ENCODE measurements around the gene DOCK9. TPM values are rescaled to one million over a fixed set of nuclear protein-coding genes. Genes with fewer than 3 reads are reported as not detected.

DOCK9 gene
- total RNA-seq, 4 donors from 2014 or later, result 31.4 to 46.7 (median 45.6) TPM

- TF ChIP-seq CTCF (IDR thresholded peaks at IDR 0.05 in 4 of 5, conservative IDR thresholded peaks at IDR 0.05 in 1 of 5) (no peak), POLR2A (IDR thresholded peaks at IDR 0.05) (no peak)
- Histone ChIP-seq H3K9me3 (no peaks in the 10 kb centered on the region), H3K4me3 (no peak overlapping the region), H3K27me3 (no peaks in the 10 kb centered on the region), H3K4me1 (peaks cover 11 to 25% of the 10 kb centered on the region in 2 donors), H3K27ac (no peak overlapping the region), H3K36me3 (peaks cover 0 to 19% of the 10 kb centered on the region in 2 donors)
- intact Hi-C loops (cut with DNase I; ENCODE audit: low total_unique reads), result no loop called here
- in situ Hi-C loops (cut with MboI; ENCODE audit: low sequenced_read_pairs in 4 of 4), result no loop called here
- no peak for DNase-seq
- ATAC-seq, result no peak
Observed at GRCh38 chr13:98860491-98860890, 117.4 kb downstream of the DOCK9 start.

GRCh38 chr13:98858191-98858590, 119.7 kb downstream of the DOCK9 start:
- in situ Hi-C loops (cut with MboI; ENCODE audit: low sequenced_read_pairs in 4 of 4), result no loop called here
- Histone ChIP-seq H3K36me3 (peaks cover 0 to 30% of the 10 kb centered on the region in 2 donors), H3K27ac (peak overlapping the region; percentile 25 to 68 (median 46))

GRCh38 chr13:98856983-98857382, 120.9 kb downstream of the DOCK9 start:
- ATAC-seq (peak; percentile 60 to 71), DNase-seq (peak; percentile 27 to 36)
- Histone ChIP-seq H3K4me3 (no peak overlapping the region), H3K4me1 (peaks cover 11 to 35% of the 10 kb centered on the region in 2 donors), H3K9me3 (no peaks in the 10 kb centered on the region), H3K27ac (peak overlapping the region; percentile 25 to 68 (median 46)), H3K36me3 (peaks cover 0 to 20% of the 10 kb centered on the region in 2 donors), H3K27me3 (no peaks in the 10 kb centered on the region)
- TF ChIP-seq CTCF (IDR thresholded peaks at IDR 0.05 in 4 of 5, conservative IDR thresholded peaks at IDR 0.05 in 1 of 5) (no peak), POLR2A (IDR thresholded peaks at IDR 0.05) (no peak)
- in situ Hi-C loops (cut with MboI; ENCODE audit: low sequenced_read_pairs in 4 of 4) (no loop called here), intact Hi-C loops (cut with DNase I; ENCODE audit: low total_unique reads) (no loop called here)

More at GRCh38 chr13:98858191-98858590, 119.7 kb downstream of the DOCK9 start:
- Histone ChIP-seq H3K27me3 (no peaks in the 10 kb centered on the region), H3K4me1 (peaks cover 11 to 35% of the 10 kb centered on the region in 2 donors), H3K9me3 (no peaks in the 10 kb centered on the region), H3K4me3 (no peak overlapping the region)
- no peak for DNase-seq
- TF ChIP-seq CTCF (IDR thresholded peaks at IDR 0.05 in 4 of 5, conservative IDR thresholded peaks at IDR 0.05 in 1 of 5), result no peak
- no peak for TF ChIP-seq POLR2A (IDR thresholded peaks at IDR 0.05)
- intact Hi-C loops (cut with DNase I; ENCODE audit: low total_unique reads), result no loop called here
- peak; percentile 54 to 55 for ATAC-seq

GRCh38 chr13:98854448-98854847, 123.4 kb downstream of the DOCK9 start:
- no peak overlapping the region for H3K27ac ChIP-seq
- DNase-seq, result no peak
- intact Hi-C loops (cut with DNase I; ENCODE audit: low total_unique reads), result no loop called here
- H3K9me3 ChIP-seq, result no peaks in the 10 kb centered on the region
- peaks cover 4 to 35% of the 10 kb centered on the region in 2 donors for H3K4me1 ChIP-seq
- no peak for ATAC-seq
- no peaks in the 10 kb centered on the region for H3K27me3 ChIP-seq
- no peak overlapping the region for H3K4me3 ChIP-seq
- no peak for TF ChIP-seq POLR2A (IDR thresholded peaks at IDR 0.05)
- no peak for TF ChIP-seq CTCF (IDR thresholded peaks at IDR 0.05 in 4 of 5, conservative IDR thresholded peaks at IDR 0.05 in 1 of 5)
- H3K36me3 ChIP-seq, result peaks cover 0 to 20% of the 10 kb centered on the region in 2 donors
- in situ Hi-C loops (cut with MboI; ENCODE audit: low sequenced_read_pairs in 4 of 4), result no loop called here

GRCh38 chr13:98853771-98854221, 124.1 kb downstream of the DOCK9 start:
- DNase-seq (peak in 1 of 2 donors; percentile 14), ATAC-seq (peak; percentile 58 to 87)
- peaks cover 0 to 20% of the 10 kb centered on the region in 2 donors for H3K36me3 ChIP-seq
- no peak overlapping the region for H3K4me3 ChIP-seq
- no peaks in the 10 kb centered on the region for H3K9me3 ChIP-seq
- H3K27ac ChIP-seq, result peak overlapping the region; percentile 17 to 52 (median 48)
- H3K27me3 ChIP-seq, result no peaks in the 10 kb centered on the region
- peaks cover 4 to 35% of the 10 kb centered on the region in 2 donors for H3K4me1 ChIP-seq
- TF ChIP-seq POLR2A (IDR thresholded peaks at IDR 0.05) (no peak), CTCF (IDR thresholded peaks at IDR 0.05 in 4 of 5, conservative IDR thresholded peaks at IDR 0.05 in 1 of 5) (no peak)
- intact Hi-C loops (cut with DNase I; ENCODE audit: low total_unique reads) (no loop called here), in situ Hi-C loops (cut with MboI; ENCODE audit: low sequenced_read_pairs in 4 of 4) (no loop called here)

Data from gastrocnemius medialis (tissue), 4 donors.